Parathyroid adenoma (tissue), 2 donors: Measurements from ENCODE around the gene SLC8A1.

Experiments used
- H2AFZ ChIP-seq: fragments of 300-600 bp; sonication (generic); one replicate; pipeline ENCODE4 v1.7.0; 2017; ENCODE audit warnings: antibody characterized with exemption, mild to moderate bottlenecking
- H3K27ac ChIP-seq: fragments of 300-600 bp; sonication (generic); one replicate; pipeline ENCODE4 v1.7.0; 2017
- H3K27me3 ChIP-seq: fragments of 300-600 bp; sonication (generic); one replicate; pipeline ENCODE4 v1.7.0; 2017; ENCODE audit warnings: low read length; ENCODE audit not compliant: control insufficient read depth, insufficient read depth
- H3K36me3 ChIP-seq: fragments of 300-600 bp; sonication (generic); one replicate; pipeline ENCODE4 v1.7.0; 2017; ENCODE audit warnings: low read length; ENCODE audit not compliant: control insufficient read depth, insufficient read depth
- H3K4me1 ChIP-seq: fragments of 300-600 bp; sonication (generic); one replicate; pipeline ENCODE4 v1.7.0; 2017; ENCODE audit warnings: control low read depth
- H3K4me2 ChIP-seq: fragments of 300-600 bp; sonication (generic); one replicate; pipeline ENCODE4 v1.7.0; 2017; ENCODE audit warnings: low read length
- H3K4me3 ChIP-seq: fragments of 300-600 bp; sonication (generic); one replicate; pipeline ENCODE4 v1.7.0; 2017; ENCODE audit warnings: low read depth, low read length
- H3K79me2 ChIP-seq: fragments of 300-600 bp; sonication (generic); one replicate; pipeline ENCODE4 v1.7.0; 2017; ENCODE audit warnings: control low read depth
- H3K9ac ChIP-seq: fragments of 300-600 bp; sonication (generic); one replicate; pipeline ENCODE4 v1.7.0; 2017; ENCODE audit warnings: mild to moderate bottlenecking
- H3K9me3 ChIP-seq: fragments of 300-600 bp; sonication (generic); one replicate; pipeline ENCODE4 v1.7.0; 2017; ENCODE audit warnings: low read length; ENCODE audit not compliant: control insufficient read depth
- TF ChIP-seq, protein P1 (sequence below): fragments of 300-600 bp; sonication (generic); IDR thresholded peaks from one replicate; pipeline ENCODE4 v1.7.0; 2017; ENCODE audit warnings: antibody characterized with exemption, mild to moderate bottlenecking
- donor health status: primary hyperparathyroidism.

The SLC8A1 gene

GRCh38 chr2:40228310-40228709 lies 223.6 kb downstream of the SLC8A1 start:
- no peaks in the 10 kb centered on the region for H3K4me1 ChIP-seq
- no peaks in the 10 kb centered on the region for H3K9me3 ChIP-seq
- H3K4me2 ChIP-seq: no peak overlapping the region
- H2AFZ ChIP-seq: no peak overlapping the region
- H3K27me3 ChIP-seq: no peaks in the 10 kb centered on the region
- no peaks in the 10 kb centered on the region for H3K79me2 ChIP-seq
- no peak overlapping the region for H3K9ac ChIP-seq
- no peaks in the 10 kb centered on the region for H3K36me3 ChIP-seq
- H3K27ac ChIP-seq: no peak overlapping the region
- no peak overlapping the region for H3K4me3 ChIP-seq
- TF ChIP-seq, protein P1, sequence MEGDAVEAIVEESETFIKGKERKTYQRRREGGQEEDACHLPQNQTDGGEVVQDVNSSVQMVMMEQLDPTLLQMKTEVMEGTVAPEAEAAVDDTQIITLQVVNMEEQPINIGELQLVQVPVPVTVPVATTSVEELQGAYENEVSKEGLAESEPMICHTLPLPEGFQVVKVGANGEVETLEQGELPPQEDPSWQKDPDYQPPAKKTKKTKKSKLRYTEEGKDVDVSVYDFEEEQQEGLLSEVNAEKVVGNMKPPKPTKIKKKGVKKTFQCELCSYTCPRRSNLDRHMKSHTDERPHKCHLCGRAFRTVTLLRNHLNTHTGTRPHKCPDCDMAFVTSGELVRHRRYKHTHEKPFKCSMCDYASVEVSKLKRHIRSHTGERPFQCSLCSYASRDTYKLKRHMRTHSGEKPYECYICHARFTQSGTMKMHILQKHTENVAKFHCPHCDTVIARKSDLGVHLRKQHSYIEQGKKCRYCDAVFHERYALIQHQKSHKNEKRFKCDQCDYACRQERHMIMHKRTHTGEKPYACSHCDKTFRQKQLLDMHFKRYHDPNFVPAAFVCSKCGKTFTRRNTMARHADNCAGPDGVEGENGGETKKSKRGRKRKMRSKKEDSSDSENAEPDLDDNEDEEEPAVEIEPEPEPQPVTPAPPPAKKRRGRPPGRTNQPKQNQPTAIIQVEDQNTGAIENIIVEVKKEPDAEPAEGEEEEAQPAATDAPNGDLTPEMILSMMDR: no peak

GRCh38 chr2:40227210-40227609 lies 224.7 kb downstream of the SLC8A1 start:
- Histone ChIP-seq H2AFZ (no peak overlapping the region), H3K27ac (no peak overlapping the region), H3K9ac (no peak overlapping the region), H3K4me2 (no peak overlapping the region), H3K27me3 (no peaks in the 10 kb centered on the region), H3K9me3 (no peaks in the 10 kb centered on the region), H3K79me2 (no peaks in the 10 kb centered on the region), H3K4me1 (no peaks in the 10 kb centered on the region), H3K4me3 (no peak overlapping the region), H3K36me3 (no peaks in the 10 kb centered on the region)
- TF ChIP-seq, protein P1: no peak

DNA sequence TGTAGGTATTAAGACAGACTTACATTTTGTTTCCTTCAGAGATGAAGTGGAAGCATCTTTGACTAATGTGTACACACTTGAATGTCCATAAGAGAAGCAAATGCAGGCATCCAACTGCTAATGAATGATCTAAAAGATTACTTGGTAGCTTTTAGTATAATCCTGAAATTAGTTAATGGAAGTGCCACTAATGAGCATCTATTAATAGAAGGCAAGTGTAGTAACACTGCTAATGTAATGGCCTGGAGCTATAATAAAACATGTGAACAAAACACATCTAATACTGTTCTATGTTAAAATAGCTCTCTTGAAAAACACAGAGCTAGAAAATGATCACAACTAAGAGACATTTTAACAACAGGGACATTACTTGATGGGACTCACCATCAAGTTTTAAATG lies 225.3 kb downstream of the SLC8A1 start:
- H2AFZ ChIP-seq: no peak overlapping the region
- no peaks in the 10 kb centered on the region for H3K4me1 ChIP-seq
- no peaks in the 10 kb centered on the region for H3K79me2 ChIP-seq
- no peak overlapping the region for H3K27ac ChIP-seq
- no peak overlapping the region for H3K4me3 ChIP-seq
- H3K27me3 ChIP-seq: no peaks in the 10 kb centered on the region
- TF ChIP-seq, protein P1: no peak
- H3K9me3 ChIP-seq: no peaks in the 10 kb centered on the region
- H3K9ac ChIP-seq: no peak overlapping the region
- H3K36me3 ChIP-seq: no peaks in the 10 kb centered on the region
- no peak overlapping the region for H3K4me2 ChIP-seq

DNA sequence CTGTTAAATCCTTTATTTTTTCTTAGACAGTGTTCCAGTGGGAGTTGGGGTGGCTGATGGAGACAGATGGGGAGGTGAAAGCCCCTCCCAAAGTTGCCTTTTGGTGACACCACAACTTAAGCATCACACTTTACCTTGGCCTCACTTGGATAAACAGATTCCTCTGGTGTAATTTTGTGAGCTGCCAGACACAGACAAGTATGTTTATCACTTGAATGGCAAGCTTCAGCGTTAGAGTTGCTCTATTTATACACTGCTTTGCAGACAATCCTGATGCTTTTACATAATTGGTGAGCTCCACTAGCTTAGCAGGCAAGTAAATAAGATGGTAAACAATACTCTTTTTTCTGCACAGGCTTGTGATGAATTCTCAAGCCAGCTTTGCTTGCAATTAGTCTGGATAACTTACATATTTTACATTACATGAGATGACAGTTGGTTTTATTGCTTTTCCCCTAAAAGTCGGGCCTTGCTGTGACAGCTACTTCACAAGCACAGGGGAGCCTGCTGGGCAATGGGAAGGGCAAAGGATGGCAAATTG lies 226.2 kb downstream of the SLC8A1 start:
- no peaks in the 10 kb centered on the region for H3K9me3 ChIP-seq
- H3K36me3 ChIP-seq: no peaks in the 10 kb centered on the region
- H3K27me3 ChIP-seq: no peaks in the 10 kb centered on the region
- H3K9ac ChIP-seq: no peak overlapping the region
- H3K79me2 ChIP-seq: no peaks in the 10 kb centered on the region
- H3K4me2 ChIP-seq: no peak overlapping the region
- H3K4me3 ChIP-seq: no peak overlapping the region
- no peak overlapping the region for H2AFZ ChIP-seq
- H3K4me1 ChIP-seq: no peaks in the 10 kb centered on the region
- H3K27ac ChIP-seq: no peak overlapping the region
- TF ChIP-seq, protein P1: no peak

- Histone ChIP-seq H3K36me3 (no peaks in the 10 kb centered on the region), H3K79me2 (no peaks in the 10 kb centered on the region), H3K4me2 (no peak overlapping the region), H3K4me1 (no peaks in the 10 kb centered on the region), H2AFZ (no peak overlapping the region), H3K9ac (no peak overlapping the region), H3K27me3 (no peaks in the 10 kb centered on the region), H3K4me3 (no peak overlapping the region), H3K9me3 (no peaks in the 10 kb centered on the region), H3K27ac (no peak overlapping the region)
- TF ChIP-seq, protein P1: no peak
Measured at GRCh38 chr2:40224318-40224717, 227.6 kb downstream of the SLC8A1 start.
